Measurements from ENCODE around the gene KHDRBS2.

DNA sequence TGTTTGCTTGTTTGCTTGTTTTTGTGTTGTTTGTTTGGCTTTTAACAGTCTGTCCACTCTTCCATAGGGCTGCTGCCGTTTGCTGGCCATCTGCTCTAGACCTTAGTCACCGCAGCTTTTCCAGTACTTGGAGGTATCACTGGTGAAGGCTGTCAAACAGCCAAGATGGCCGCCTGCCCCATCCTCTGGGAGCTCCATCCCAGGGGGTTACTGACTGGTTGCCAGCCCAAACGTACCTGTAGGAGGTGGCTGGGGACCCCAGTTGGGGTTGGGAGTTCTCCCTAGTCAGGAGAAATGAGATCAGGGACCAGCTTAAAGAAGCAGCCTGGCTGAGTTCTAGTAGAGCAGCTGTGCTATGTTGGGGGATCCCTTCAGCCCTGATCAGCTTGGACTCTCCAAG is 418.4 kb downstream of the KHDRBS2 start:
- TF ChIP-seq EZH2 (IDR thresholded peaks at IDR 0.05; ENCODE audit: insufficient read depth, low read length), result no peak
- TF ChIP-seq, protein P1, sequence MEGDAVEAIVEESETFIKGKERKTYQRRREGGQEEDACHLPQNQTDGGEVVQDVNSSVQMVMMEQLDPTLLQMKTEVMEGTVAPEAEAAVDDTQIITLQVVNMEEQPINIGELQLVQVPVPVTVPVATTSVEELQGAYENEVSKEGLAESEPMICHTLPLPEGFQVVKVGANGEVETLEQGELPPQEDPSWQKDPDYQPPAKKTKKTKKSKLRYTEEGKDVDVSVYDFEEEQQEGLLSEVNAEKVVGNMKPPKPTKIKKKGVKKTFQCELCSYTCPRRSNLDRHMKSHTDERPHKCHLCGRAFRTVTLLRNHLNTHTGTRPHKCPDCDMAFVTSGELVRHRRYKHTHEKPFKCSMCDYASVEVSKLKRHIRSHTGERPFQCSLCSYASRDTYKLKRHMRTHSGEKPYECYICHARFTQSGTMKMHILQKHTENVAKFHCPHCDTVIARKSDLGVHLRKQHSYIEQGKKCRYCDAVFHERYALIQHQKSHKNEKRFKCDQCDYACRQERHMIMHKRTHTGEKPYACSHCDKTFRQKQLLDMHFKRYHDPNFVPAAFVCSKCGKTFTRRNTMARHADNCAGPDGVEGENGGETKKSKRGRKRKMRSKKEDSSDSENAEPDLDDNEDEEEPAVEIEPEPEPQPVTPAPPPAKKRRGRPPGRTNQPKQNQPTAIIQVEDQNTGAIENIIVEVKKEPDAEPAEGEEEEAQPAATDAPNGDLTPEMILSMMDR (IDR thresholded peaks at IDR 0.05; ENCODE audit: insufficient read depth, low read depth, low read length), result no peak

Data from astrocyte (in vitro differentiated cells and primary cell).